HepG2 (cell line): ENCODE results near the gene CTDSP2. TPM values are rescaled to one million over a fixed set of nuclear protein-coding genes. Genes with fewer than 3 reads are reported as not detected.

Experiments used
- ATF1 ChIP-seq: IDR thresholded peaks from 2 replicates; pipeline ENCODE4 v1.6.1; 2016; ENCODE audit warnings: mild to moderate bottlenecking, control low read depth
- EED ChIP-seq: sonication (generic); formaldehyde crosslinking; IDR thresholded peaks from 2 replicates; pipeline ENCODE4 v1.5.0; 2020; ENCODE audit warnings: mild to moderate bottlenecking, missing genetic modification reagents
- GLI4 ChIP-seq: sonication (generic); formaldehyde crosslinking; IDR thresholded peaks from 2 replicates; pipeline ENCODE4 v1.5.1; 2020; ENCODE audit warnings: missing genetic modification reagents, mild to moderate bottlenecking, moderate library complexity, borderline replicate concordance
- IRF2 ChIP-seq: IDR thresholded peaks from 2 replicates; pipeline ENCODE4 v1.6.1; 2018; ENCODE audit warnings: missing genetic modification reagents, missing compliant biosample characterization
- JDP2 ChIP-seq: sonication (generic); formaldehyde crosslinking; IDR thresholded peaks from 2 replicates; pipeline ENCODE4 v1.8.1; 2022; ENCODE audit warnings: missing genetic modification reagents, borderline replicate concordance
- KAT8 ChIP-seq: IDR thresholded peaks from 2 replicates; pipeline ENCODE4 v1.6.1; 2016; ENCODE audit warnings: missing genetic modification reagents, missing compliant biosample characterization
- ONECUT2 ChIP-seq: sonication (generic); formaldehyde crosslinking; IDR thresholded peaks from 2 replicates; pipeline ENCODE4 v1.4.0; 2020; ENCODE audit warnings: missing genetic modification reagents
- TEAD2 ChIP-seq: sonication (generic); formaldehyde crosslinking; IDR thresholded peaks from 2 replicates; pipeline ENCODE4 v1.9.0; 2021; ENCODE audit warnings: missing genetic modification reagents
- ZFP41 ChIP-seq: sonication (generic); formaldehyde crosslinking; IDR thresholded peaks from 2 replicates; pipeline ENCODE4 v1.4.0; 2020; ENCODE audit warnings: mild to moderate bottlenecking, missing genetic modification reagents, borderline replicate concordance
- ZKSCAN1 ChIP-seq: fragments of 150-350 bp; IDR thresholded peaks from 2 replicates; pipeline ENCODE4 v1.6.1; 2014; ENCODE audit warnings: low read length
- ZMYM2 ChIP-seq: sonication (generic); formaldehyde crosslinking; IDR thresholded peaks from 2 replicates; pipeline ENCODE4 v1.8.0; 2022; ENCODE audit warnings: mild to moderate bottlenecking, missing genetic modification reagents
- ZNF317 ChIP-seq: sonication (generic); formaldehyde crosslinking; IDR thresholded peaks from 2 replicates; pipeline ENCODE4 v1.5.0; 2020; ENCODE audit warnings: mild to moderate bottlenecking, missing genetic modification reagents
- ZNF367 ChIP-seq: sonication (generic); formaldehyde crosslinking; IDR thresholded peaks from 2 replicates; pipeline ENCODE4 v1.4.0; 2020; ENCODE audit warnings: missing genetic modification reagents, borderline replicate concordance
- ZNF441 ChIP-seq: sonication (generic); formaldehyde crosslinking; IDR thresholded peaks from 2 replicates; pipeline ENCODE4 v1.7.0; 2021; ENCODE audit warnings: missing genetic modification reagents, borderline replicate concordance
- ZNF678 ChIP-seq: sonication (generic); formaldehyde crosslinking; IDR thresholded peaks from 2 replicates; pipeline ENCODE4 v1.4.0; 2020; ENCODE audit warnings: mild to moderate bottlenecking, missing genetic modification reagents
- ZNF781 ChIP-seq: sonication (generic); formaldehyde crosslinking; IDR thresholded peaks from 2 replicates; pipeline ENCODE4 v1.5.1; 2020; ENCODE audit warnings: borderline replicate concordance, mild to moderate bottlenecking, missing genetic modification reagents; ENCODE audit errors: not compliant biosample characterization
- ZNF841 ChIP-seq: sonication (generic); formaldehyde crosslinking; IDR thresholded peaks from 2 replicates; pipeline ENCODE4 v1.8.1; 2023; ENCODE audit warnings: missing genetic modification reagents, borderline replicate concordance
- polyA plus RNA-seq, 8 experiments: library from polyadenylated mRNA; depleted of rRNA in 3 of 8; stranded (reverse) in 7 of 8; unstranded in 1 of 8; fragments of >200 nt; fragmentation: Illumina TruSeq in 4 of 8; extraction: Trizol in 4 of 8; gene quantifications; 2 replicates each; pipeline versions ENCODE4 v1.2.1 to v1.2.3, GENCODE V29; 2011 to 2016; ENCODE audit warnings: low read depth in 4 of 8, missing spikeins in 1 of 8, mixed read lengths in 1 of 8; ENCODE audit not compliant: insufficient read depth in 1 of 8
- total RNA-seq, 5 experiments: library from RNA; depleted of rRNA; stranded (reverse); fragments of >200 nt; fragmentation: Illumina TruSeq; extraction: Trizol; gene quantifications; 2 replicates each; pipeline ENCODE4 v1.2.3, GENCODE V29; 2016; ENCODE audit warnings: low read depth in 1 of 5
- TF ChIP-seq, protein P1 (sequence below): sonication (generic); formaldehyde crosslinking; IDR thresholded peaks from 2 replicates; pipeline ENCODE4 v1.8.1; 2022; ENCODE audit warnings: low read depth, mild to moderate bottlenecking, missing genetic modification reagents
- TF ChIP-seq, protein P2 (sequence below): sonication (generic); formaldehyde crosslinking; IDR thresholded peaks from 2 replicates; pipeline ENCODE4 v1.5.0; 2020; ENCODE audit warnings: mild to moderate bottlenecking, missing genetic modification reagents
- TF ChIP-seq, protein P3 (sequence below): sonication (generic); formaldehyde crosslinking; IDR thresholded peaks from 2 replicates; pipeline ENCODE4 v1.4.0; 2020; ENCODE audit warnings: missing genetic modification reagents, mild to moderate bottlenecking, borderline replicate concordance
- TF ChIP-seq, protein P4 (sequence below): IDR thresholded peaks from 2 replicates; pipeline ENCODE4 v1.6.1; 2016; ENCODE audit warnings: missing biosample characterization, missing genetic modification reagents, low read depth

CTDSP2 gene
- total and polyA plus RNA-seq, 2 of the 13 experiments (the other 11 are each of a cell fraction or from before 2014, with no cell fraction given): 38.1 to 82.5 TPM

DNA sequence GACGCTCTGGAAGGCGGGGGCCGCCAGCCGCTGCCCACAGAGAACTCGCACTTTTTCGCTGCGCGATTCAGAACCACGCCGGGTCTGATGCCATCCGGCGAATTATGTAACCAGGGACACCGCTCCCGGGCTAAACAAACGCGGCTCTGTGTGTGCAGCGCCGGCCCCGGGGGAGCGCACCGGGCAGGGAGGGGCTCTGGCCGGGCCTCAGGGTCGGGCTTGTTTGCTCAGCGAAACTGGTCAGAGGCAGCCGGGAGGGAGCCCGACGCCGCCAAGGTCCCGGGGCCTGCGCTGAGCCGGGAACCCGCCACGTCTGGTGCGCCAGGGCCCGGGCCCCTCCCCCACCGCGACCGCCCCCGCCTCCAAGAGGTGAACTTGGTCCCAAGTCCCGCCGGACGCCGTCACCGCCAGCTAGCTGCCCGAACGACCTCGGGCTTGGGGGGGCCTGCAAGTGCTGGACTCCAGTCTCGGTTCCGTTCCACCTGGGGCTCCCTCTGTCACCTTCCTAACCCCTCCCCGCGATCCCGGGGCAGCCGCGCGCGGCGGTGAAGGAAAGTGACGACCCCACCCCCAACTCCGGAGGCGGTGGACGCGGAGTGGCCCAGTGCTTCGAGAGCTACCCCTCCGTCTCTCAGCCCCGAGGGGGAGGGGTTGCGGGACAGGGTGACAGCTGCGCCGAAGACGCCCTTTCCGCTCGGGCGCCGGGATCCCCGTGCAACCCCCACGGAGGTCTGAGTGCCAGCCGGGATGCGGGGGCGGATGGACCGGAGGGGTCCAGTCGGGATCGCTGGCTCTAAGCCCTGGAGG is 848 bp downstream of the CTDSP2 start (continued):
- TF ChIP-seq, protein P1, sequence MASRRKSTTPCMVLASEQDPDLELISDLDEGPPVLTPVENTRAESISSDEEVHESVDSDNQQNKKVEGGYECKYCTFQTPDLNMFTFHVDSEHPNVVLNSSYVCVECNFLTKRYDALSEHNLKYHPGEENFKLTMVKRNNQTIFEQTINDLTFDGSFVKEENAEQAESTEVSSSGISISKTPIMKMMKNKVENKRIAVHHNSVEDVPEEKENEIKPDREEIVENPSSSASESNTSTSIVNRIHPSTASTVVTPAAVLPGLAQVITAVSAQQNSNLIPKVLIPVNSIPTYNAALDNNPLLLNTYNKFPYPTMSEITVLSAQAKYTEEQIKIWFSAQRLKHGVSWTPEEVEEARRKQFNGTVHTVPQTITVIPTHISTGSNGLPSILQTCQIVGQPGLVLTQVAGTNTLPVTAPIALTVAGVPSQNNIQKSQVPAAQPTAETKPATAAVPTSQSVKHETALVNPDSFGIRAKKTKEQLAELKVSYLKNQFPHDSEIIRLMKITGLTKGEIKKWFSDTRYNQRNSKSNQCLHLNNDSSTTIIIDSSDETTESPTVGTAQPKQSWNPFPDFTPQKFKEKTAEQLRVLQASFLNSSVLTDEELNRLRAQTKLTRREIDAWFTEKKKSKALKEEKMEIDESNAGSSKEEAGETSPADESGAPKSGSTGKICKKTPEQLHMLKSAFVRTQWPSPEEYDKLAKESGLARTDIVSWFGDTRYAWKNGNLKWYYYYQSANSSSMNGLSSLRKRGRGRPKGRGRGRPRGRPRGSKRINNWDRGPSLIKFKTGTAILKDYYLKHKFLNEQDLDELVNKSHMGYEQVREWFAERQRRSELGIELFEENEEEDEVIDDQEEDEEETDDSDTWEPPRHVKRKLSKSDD (CRISPR knock-in tag): no peak
- TF ChIP-seq JDP2 (CRISPR knock-in tag) (no peak), TEAD2 (CRISPR knock-in tag) (no peak), ZFP41 (CRISPR knock-in tag) (no peak), ZNF441 (0 out of 2 replicates have a peak, but pooled peaks have one; percentile 14), ZKSCAN1 (no peak), IRF2 (CRISPR knock-in tag) (peak; percentile 54), EED (peak; percentile 38; the same call in 1 of the 2 replicates), ATF1 (CRISPR knock-in tag) (no peak), ZNF317 (CRISPR knock-in tag) (no peak; the same call in 1 of the 2 replicates), KAT8 (CRISPR knock-in tag) (peak; percentile 70), ZNF781 (CRISPR knock-in tag) (peak; percentile 39), ZNF841 (CRISPR knock-in tag) (0 out of 2 replicates have a peak, but pooled peaks have one; percentile 44), ZNF367 (CRISPR knock-in tag) (peak; percentile 80; the same call in 1 of the 2 replicates), ZMYM2 (CRISPR knock-in tag) (peak; percentile 70; the same call in 1 of the 2 replicates), ONECUT2 (no peak), ZNF678 (CRISPR knock-in tag) (no peak), GLI4 (CRISPR knock-in tag) (no peak)
- TF ChIP-seq, protein P2, sequence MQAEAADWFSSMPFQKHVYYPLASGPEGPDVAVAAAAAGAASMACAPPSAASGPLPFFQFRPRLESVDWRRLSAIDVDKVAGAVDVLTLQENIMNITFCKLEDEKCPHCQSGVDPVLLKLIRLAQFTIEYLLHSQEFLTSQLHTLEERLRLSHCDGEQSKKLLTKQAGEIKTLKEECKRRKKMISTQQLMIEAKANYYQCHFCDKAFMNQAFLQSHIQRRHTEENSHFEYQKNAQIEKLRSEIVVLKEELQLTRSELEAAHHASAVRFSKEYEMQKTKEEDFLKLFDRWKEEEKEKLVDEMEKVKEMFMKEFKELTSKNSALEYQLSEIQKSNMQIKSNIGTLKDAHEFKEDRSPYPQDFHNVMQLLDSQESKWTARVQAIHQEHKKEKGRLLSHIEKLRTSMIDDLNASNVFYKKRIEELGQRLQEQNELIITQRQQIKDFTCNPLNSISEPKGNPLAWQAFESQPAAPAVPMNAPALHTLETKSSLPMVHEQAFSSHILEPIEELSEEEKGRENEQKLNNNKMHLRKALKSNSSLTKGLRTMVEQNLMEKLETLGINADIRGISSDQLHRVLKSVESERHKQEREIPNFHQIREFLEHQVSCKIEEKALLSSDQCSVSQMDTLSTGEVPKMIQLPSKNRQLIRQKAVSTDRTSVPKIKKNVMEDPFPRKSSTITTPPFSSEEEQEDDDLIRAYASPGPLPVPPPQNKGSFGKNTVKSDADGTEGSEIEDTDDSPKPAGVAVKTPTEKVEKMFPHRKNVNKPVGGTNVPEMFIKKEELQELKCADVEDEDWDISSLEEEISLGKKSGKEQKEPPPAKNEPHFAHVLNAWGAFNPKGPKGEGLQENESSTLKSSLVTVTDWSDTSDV (CRISPR knock-in tag): no peak
- TF ChIP-seq, protein P3, sequence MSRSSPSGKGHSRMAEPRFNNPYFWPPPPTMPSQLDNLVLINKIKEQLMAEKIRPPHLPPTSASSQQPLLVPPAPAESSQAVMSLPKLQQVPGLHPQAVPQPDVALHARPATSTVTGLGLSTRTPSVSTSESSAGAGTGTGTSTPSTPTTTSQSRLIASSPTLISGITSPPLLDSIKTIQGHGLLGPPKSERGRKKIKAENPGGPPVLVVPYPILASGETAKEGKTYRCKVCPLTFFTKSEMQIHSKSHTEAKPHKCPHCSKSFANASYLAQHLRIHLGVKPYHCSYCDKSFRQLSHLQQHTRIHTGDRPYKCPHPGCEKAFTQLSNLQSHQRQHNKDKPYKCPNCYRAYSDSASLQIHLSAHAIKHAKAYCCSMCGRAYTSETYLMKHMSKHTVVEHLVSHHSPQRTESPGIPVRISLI: no peak; the same call in 1 of the 2 replicates
- TF ChIP-seq, protein P4, sequence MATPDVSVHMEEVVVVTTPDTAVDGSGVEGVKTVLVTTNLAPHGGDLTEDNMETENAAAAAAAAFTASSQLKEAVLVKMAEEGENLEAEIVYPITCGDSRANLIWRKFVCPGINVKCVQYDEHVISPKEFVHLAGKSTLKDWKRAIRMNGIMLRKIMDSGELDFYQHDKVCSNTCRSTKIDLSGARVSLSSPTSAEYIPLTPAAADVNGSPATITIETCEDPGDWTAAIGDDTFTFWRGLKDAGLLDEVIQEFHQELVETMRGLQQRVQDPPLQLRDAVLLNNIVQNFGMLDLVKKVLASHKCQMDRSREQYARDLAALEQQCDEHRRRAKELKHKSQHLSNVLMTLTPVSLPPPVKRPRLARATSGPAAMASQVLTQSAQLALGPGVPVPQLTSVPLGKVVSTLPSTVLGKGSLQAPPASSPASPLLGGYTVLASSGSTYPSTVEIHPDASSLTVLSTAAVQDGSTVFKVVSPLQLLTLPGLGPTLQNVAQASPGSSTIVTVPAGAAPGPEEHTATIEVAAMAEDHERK (CRISPR knock-in tag): no peak
